Activated T-helper 1 cell treated with anti-CD3 and anti-CD28 coated beads, Interleukin-12 subunit alpha, Interleukin-12 subunit beta, Interleukin-2, Interleukin-4 antibody, amounts not matched to agents 30 ng/mL and 10 ng/mL and 1 ng/mL, durations not matched to agents 14 hours and 24 hours and 36 hours (primary cell): Measurements from ENCODE around the gene LRP1B. TPM values are rescaled to one million over a fixed set of nuclear protein-coding genes. Genes with fewer than 3 reads are reported as not detected.

Experiments used
- DNase-seq: peaks from one replicate; pipeline ENCODE4 v3.0.0; 2021; ENCODE audit warnings: low spot score
- H3K27ac Mint-ChIP-seq: one replicate; pipeline ENCODE4 v1.8.0; 2021; ENCODE audit warnings: mild to moderate bottlenecking, mixed read lengths
- H3K27me3 Mint-ChIP-seq: one replicate; pipeline ENCODE4 v1.8.0; 2022; ENCODE audit warnings: mild to moderate bottlenecking, moderate library complexity, mixed read lengths; ENCODE audit not compliant: insufficient read depth
- H3K36me3 Mint-ChIP-seq: one replicate; pipeline ENCODE4 v1.8.0; 2021; ENCODE audit warnings: low read depth, mixed read lengths
- H3K4me1 Mint-ChIP-seq: one replicate; pipeline ENCODE4 v1.8.0; 2021; ENCODE audit warnings: low read depth, mixed read lengths
- H3K4me3 Mint-ChIP-seq: one replicate; pipeline ENCODE4 v1.8.0; 2021; ENCODE audit warnings: mild to moderate bottlenecking, moderate library complexity, mixed read lengths
- H3K9me3 Mint-ChIP-seq: one replicate; pipeline ENCODE4 v1.8.0; 2021; ENCODE audit warnings: mixed read lengths
- intact Hi-C: fragments of 100-400 bp; cut with micrococcal nuclease; formaldehyde crosslinking; loops from one replicate; pipeline ENCODE4 v1.15.1; 2024
- total RNA-seq: library from RNA; stranded (reverse); gene quantifications from 2 replicates; pipeline ENCODE4 v1.2.3, GENCODE V29; 2022

LRP1B gene
- total RNA-seq, 1 donor from 2014 or later = not detected

DNA sequence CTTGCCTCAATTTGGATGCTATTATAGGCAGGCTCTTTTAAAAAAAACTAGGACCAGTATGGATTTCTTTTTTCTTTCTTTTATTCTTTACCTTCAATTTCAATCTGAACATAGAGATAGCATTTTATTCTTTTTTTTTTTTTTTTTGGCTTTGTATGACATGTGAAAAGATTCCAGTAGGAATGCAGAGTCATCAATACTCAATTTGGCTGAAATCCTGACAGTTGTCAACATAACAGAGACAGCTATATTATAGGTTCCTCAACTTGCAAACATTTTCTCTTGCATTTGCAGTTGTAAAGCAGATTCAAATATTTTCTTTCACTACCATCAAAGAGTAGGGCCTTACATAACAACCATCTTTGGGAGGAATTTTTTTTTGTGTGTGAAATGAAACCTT, 334.4 kb downstream of the LRP1B start:
- no peaks in the 10 kb centered on the region for H3K4me1 Mint-ChIP-seq
- no peak overlapping the region for H3K27ac Mint-ChIP-seq
- no peaks in the 10 kb centered on the region for H3K9me3 Mint-ChIP-seq
- no peaks in the 10 kb centered on the region for H3K27me3 Mint-ChIP-seq
- no peak for DNase-seq
- H3K36me3 Mint-ChIP-seq = no peaks in the 10 kb centered on the region
- H3K4me3 Mint-ChIP-seq = no peak overlapping the region
- intact Hi-C loops = no loop called here

DNA sequence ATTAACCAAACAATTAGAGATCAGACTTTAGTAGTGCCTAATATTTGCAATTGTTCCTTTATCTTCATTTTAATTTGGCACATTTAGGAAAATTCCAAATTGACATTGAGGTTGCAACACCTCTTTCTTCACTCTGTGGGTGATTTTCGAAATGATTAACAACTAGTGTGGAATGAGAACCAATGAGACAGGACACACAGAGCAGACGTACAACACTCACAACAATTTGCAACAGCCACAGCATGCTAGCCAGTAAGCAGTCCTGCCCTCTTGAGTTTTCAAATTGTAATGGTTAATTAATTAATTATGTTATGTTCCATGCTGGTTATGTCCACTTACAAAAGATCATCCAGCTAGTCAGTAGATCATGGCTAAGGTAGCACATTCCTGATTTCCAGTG, 339.3 kb downstream of the LRP1B start:
- Mint-ChIP-seq H3K27ac (no peak overlapping the region), H3K36me3 (no peaks in the 10 kb centered on the region), H3K4me3 (no peak overlapping the region), H3K9me3 (peaks cover 5% of the 10 kb centered on the region), H3K4me1 (no peaks in the 10 kb centered on the region), H3K27me3 (no peaks in the 10 kb centered on the region)
- intact Hi-C loops = no loop called here
- DNase-seq = no peak

DNA sequence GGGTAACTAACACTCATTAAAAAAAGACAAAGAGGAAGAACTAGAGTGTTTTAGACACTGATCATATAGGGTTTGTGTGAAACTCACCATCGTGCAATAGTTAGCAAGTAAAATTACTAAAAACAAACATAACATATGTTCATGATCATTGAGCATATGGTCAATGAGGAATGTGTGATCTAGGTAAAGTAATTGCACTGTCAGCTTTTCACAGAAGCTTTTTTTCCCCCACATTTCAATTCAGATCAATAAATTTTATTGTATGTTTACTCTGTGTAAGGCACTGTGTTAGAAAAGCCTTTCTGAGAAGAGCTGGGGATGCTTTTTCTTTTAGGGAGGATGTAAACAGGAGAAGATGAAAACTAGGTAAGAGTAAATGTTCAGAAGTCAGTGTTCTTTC, 348.2 kb downstream of the LRP1B start:
- no peak overlapping the region for H3K27ac Mint-ChIP-seq
- DNase-seq = no peak
- no peaks in the 10 kb centered on the region for H3K36me3 Mint-ChIP-seq
- intact Hi-C loops = no loop called here
- H3K4me1 Mint-ChIP-seq = no peaks in the 10 kb centered on the region
- H3K27me3 Mint-ChIP-seq = no peaks in the 10 kb centered on the region
- no peak overlapping the region for H3K4me3 Mint-ChIP-seq
- H3K9me3 Mint-ChIP-seq = no peaks in the 10 kb centered on the region

- Mint-ChIP-seq H3K27me3 (no peaks in the 10 kb centered on the region), H3K4me1 (no peaks in the 10 kb centered on the region), H3K27ac (no peak overlapping the region), H3K4me3 (no peak overlapping the region), H3K9me3 (no peaks in the 10 kb centered on the region), H3K36me3 (no peaks in the 10 kb centered on the region)
- intact Hi-C loops = no loop called here
- DNase-seq = no peak
These were observed 352.4 kb downstream of the LRP1B start for GRCh38 chr2:141778315-141778835.

DNA sequence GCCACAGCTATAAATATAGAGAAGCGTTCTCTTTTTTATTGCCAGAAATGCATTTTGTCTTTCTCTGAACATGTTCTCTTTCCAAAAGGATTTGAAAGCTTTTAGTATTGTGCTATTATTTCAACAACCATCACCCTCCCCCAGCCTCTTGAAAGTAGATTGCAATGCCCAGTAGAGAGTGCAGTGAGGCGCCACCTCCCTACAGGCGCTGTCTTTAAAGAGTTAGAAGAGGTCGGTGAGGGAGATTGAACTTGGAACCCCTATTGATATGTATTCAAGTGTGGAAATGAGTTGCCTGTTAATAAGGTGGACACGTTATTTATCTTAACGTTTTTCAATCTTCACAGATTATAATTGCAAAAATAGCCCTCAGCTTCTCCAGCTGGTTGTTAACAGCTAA, 360.3 kb downstream of the LRP1B start:
- no peaks in the 10 kb centered on the region for H3K4me1 Mint-ChIP-seq
- intact Hi-C loops = no loop called here
- no peak for DNase-seq
- no peaks in the 10 kb centered on the region for H3K27me3 Mint-ChIP-seq
- H3K4me3 Mint-ChIP-seq = no peak overlapping the region
- H3K27ac Mint-ChIP-seq = no peak overlapping the region
- peaks cover 6% of the 10 kb centered on the region for H3K9me3 Mint-ChIP-seq
- no peaks in the 10 kb centered on the region for H3K36me3 Mint-ChIP-seq

DNA sequence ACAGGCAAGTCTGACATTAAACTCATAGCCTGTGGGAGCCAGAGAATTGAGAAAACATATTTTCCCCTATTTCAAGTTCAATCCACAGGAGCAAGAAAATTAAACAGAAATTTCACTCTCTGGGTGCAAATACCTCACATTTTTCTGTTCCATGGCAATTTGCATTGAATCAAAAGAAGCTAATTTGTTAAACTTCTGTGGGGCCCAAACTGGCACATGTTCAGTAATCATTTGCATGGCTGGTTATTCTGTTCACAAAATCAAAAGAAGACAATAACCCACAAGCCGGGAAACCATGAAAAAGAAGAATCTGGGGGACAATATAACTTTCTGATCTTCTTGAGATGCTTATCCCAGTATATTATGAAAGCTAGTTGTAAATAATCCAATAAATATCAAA, 363.1 kb downstream of the LRP1B start:
- intact Hi-C loops = no loop called here
- Mint-ChIP-seq H3K36me3 (no peaks in the 10 kb centered on the region), H3K4me1 (no peaks in the 10 kb centered on the region), H3K27me3 (no peaks in the 10 kb centered on the region), H3K4me3 (no peak overlapping the region), H3K9me3 (peaks cover 6% of the 10 kb centered on the region), H3K27ac (no peak overlapping the region)
- DNase-seq = no peak

- no peak for DNase-seq
- Mint-ChIP-seq H3K4me1 (no peaks in the 10 kb centered on the region), H3K4me3 (no peak overlapping the region), H3K9me3 (peaks cover 6% of the 10 kb centered on the region), H3K36me3 (no peaks in the 10 kb centered on the region), H3K27me3 (no peaks in the 10 kb centered on the region), H3K27ac (no peak overlapping the region)
- intact Hi-C loops = no loop called here
These were observed 363.8 kb downstream of the LRP1B start for GRCh38 chr2:141767051-141767450.

- no peak for DNase-seq
- intact Hi-C loops = no loop called here
- peaks cover 6% of the 10 kb centered on the region for H3K9me3 Mint-ChIP-seq
These were observed 364.6 kb downstream of the LRP1B start for GRCh38 chr2:141766225-141766624.

DNA sequence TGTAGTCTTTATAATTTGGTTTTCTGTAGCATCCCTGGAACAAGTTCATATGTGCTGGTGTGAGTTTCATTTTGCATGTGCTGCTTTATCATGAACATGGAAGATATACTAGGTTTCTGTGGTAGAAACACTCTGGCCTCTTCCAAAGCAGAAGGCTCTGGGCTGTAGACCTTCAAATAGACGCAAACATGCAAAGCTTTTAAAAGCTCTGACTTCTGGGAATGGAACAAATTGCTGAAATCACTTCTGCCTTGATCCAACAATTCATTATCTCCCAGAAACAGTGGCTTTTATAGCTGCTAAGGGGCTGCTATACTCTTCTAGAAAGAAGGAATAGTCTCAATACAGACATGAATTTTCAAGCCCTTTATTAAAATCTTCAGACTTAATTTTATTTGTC, 382.2 kb downstream of the LRP1B start:
- DNase-seq = no peak
- Mint-ChIP-seq H3K27me3 (no peaks in the 10 kb centered on the region), H3K9me3 (no peaks in the 10 kb centered on the region), H3K4me1 (no peaks in the 10 kb centered on the region), H3K36me3 (no peaks in the 10 kb centered on the region), H3K4me3 (no peak overlapping the region), H3K27ac (no peak overlapping the region)
- intact Hi-C loops = no loop called here

More at GRCh38 chr2:141766225-141766624, 364.6 kb downstream of the LRP1B start:
- H3K4me3 Mint-ChIP-seq = no peak overlapping the region
- H3K27me3 Mint-ChIP-seq = no peaks in the 10 kb centered on the region
- no peak overlapping the region for H3K27ac Mint-ChIP-seq
- no peaks in the 10 kb centered on the region for H3K4me1 Mint-ChIP-seq
- no peaks in the 10 kb centered on the region for H3K36me3 Mint-ChIP-seq

- Mint-ChIP-seq H3K27me3 (no peaks in the 10 kb centered on the region), H3K9me3 (no peaks in the 10 kb centered on the region), H3K4me1 (no peaks in the 10 kb centered on the region), H3K27ac (no peak overlapping the region), H3K4me3 (no peak overlapping the region), H3K36me3 (no peaks in the 10 kb centered on the region)
- intact Hi-C loops = no loop called here
- DNase-seq = no peak
These were observed 389.2 kb downstream of the LRP1B start for GRCh38 chr2:141741652-141742051.

GRCh38 chr2:141737492-141738255, 393.1 kb downstream of the LRP1B start:
- intact Hi-C loops = no loop called here
- Mint-ChIP-seq H3K36me3 (no peaks in the 10 kb centered on the region), H3K4me3 (no peak overlapping the region), H3K27me3 (no peaks in the 10 kb centered on the region), H3K4me1 (no peaks in the 10 kb centered on the region), H3K9me3 (peaks cover 7% of the 10 kb centered on the region), H3K27ac (no peak overlapping the region)
- DNase-seq = no peak

- no peaks in the 10 kb centered on the region for H3K4me1 Mint-ChIP-seq
- H3K36me3 Mint-ChIP-seq = no peaks in the 10 kb centered on the region
- DNase-seq = no peak
- H3K27ac Mint-ChIP-seq = no peak overlapping the region
- H3K4me3 Mint-ChIP-seq = no peak overlapping the region
- intact Hi-C loops = no loop called here
- H3K27me3 Mint-ChIP-seq = no peaks in the 10 kb centered on the region
- peaks cover 7% of the 10 kb centered on the region for H3K9me3 Mint-ChIP-seq
These were observed 394.4 kb downstream of the LRP1B start for GRCh38 chr2:141736466-141736865.

DNA sequence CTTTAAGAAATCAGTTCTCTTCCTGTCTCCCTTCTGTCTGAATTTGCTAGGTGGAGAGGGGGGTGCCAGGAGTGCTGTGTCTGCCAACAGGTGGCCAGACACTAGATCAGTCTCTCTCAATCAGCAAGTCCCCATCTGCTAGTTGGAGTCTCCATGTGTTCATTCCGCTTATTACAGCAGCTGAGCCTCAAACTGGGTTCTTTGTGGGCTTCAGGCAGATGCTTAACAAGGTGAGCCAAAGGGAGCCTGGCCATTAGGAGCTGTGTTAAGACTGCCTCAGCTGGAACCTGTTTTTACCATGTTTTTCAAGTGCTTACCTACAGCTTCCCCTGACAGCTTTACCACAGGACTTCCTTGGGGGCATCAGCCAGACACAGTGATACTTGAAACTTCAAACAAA, 401.9 kb downstream of the LRP1B start:
- Mint-ChIP-seq H3K36me3 (no peaks in the 10 kb centered on the region), H3K27ac (no peak overlapping the region), H3K27me3 (no peaks in the 10 kb centered on the region), H3K4me3 (no peak overlapping the region), H3K4me1 (no peaks in the 10 kb centered on the region), H3K9me3 (peaks cover 12% of the 10 kb centered on the region)
- intact Hi-C loops = no loop called here
- no peak for DNase-seq

DNA sequence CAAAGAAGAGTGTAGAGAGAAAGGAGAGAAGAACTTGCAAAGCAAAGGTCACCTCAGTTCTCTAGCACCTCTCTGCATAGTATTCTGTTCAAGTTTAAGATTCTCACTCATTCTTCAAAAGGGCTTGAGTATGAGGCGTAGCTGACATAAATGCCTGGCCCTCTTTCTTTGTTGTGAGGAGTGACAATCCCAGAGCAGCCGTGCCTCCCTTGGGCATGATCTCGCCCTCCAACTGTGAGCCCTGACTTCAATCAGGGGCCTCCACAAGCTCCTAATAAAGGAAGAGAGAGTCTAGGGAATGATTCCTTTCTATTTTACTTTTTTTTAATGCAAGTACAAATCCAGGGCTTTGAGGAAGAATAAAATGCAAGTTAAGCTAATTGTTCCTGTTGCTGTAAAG, 402.7 kb downstream of the LRP1B start:
- no peak overlapping the region for H3K27ac Mint-ChIP-seq
- no peaks in the 10 kb centered on the region for H3K4me1 Mint-ChIP-seq
- no peaks in the 10 kb centered on the region for H3K36me3 Mint-ChIP-seq
- no peak for DNase-seq
- no peaks in the 10 kb centered on the region for H3K27me3 Mint-ChIP-seq
- H3K4me3 Mint-ChIP-seq = no peak overlapping the region
- peaks cover 10% of the 10 kb centered on the region for H3K9me3 Mint-ChIP-seq
- intact Hi-C loops = no loop called here
